ENCODE data around the gene FOXL3. TPM values are rescaled to one million over a fixed set of nuclear protein-coding genes. Genes with fewer than 3 reads are reported as not detected.

FOXL3 gene
- total and polyA plus RNA-seq, 2 donors (not counting 1 experiment from before 2014, with no cell fraction given), result not detected

Other genes starting within 250 kb of the FOXL3 start
- gene FAM20C, start 97.6 kb upstream of the FOXL3 start, total RNA-seq, result 0.54 and 1.7 TPM in 2 replicates
- 0.39 and 0.81 TPM in 2 replicates for gene FAM20C, start 97.6 kb upstream of the FOXL3 start, polyA plus RNA-seq
- gene PDGFA, start 229.7 kb downstream of the FOXL3 start, total RNA-seq, result 1.2 and 1.5 TPM in 2 replicates
- 0.29 and 0.36 TPM in 2 replicates for gene PDGFA, start 229.7 kb downstream of the FOXL3 start, polyA plus RNA-seq